ENCODE data around the gene XPR1.
"Not testable (repeated sequence)": the region's sequence is repeated elsewhere in the genome, so short reads cannot be mapped to it uniquely, and the experiment has no call there.

The XPR1 gene

GRCh38 chr1:180786624-180787023 lies 154.8 kb downstream of the XPR1 start:
- DNase-seq = no peak

GRCh38 chr1:180787628-180788307 lies 155.9 kb downstream of the XPR1 start:
- DNase-seq = no peak

- no peak for DNase-seq
These were observed 157.6 kb downstream of the XPR1 start for GRCh38 chr1:180789460-180789859.

- not testable (repeated sequence) for DNase-seq
These were observed 159.3 kb downstream of the XPR1 start for GRCh38 chr1:180791152-180791551.

GRCh38 chr1:180791806-180792205 lies 160.0 kb downstream of the XPR1 start:
- no peak for DNase-seq

GRCh38 chr1:180793451-180793850 lies 161.6 kb downstream of the XPR1 start:
- DNase-seq = no peak

GRCh38 chr1:180796897-180797640 lies 165.2 kb downstream of the XPR1 start:
- no peak for DNase-seq

- no peak for DNase-seq
These were observed 169.1 kb downstream of the XPR1 start for GRCh38 chr1:180800945-180801344.

- no peak for DNase-seq
These were observed 171.0 kb downstream of the XPR1 start for GRCh38 chr1:180802813-180803212.

GRCh38 chr1:180805316-180805715 lies 173.5 kb downstream of the XPR1 start:
- no peak for DNase-seq

- no peak for DNase-seq
These were observed 179.5 kb downstream of the XPR1 start for GRCh38 chr1:180811298-180811697.

GRCh38 chr1:180811886-180812285 lies 180.1 kb downstream of the XPR1 start:
- no peak for DNase-seq

- DNase-seq = no peak
These were observed 182.4 kb downstream of the XPR1 start for GRCh38 chr1:180814258-180814657.

GRCh38 chr1:180815188-180815587 lies 183.4 kb downstream of the XPR1 start:
- DNase-seq = no peak

- DNase-seq = no peak
These were observed 184.3 kb downstream of the XPR1 start for GRCh38 chr1:180816132-180816531.

- no peak for DNase-seq
These were observed 190.1 kb downstream of the XPR1 start for GRCh38 chr1:180821970-180822369.

- DNase-seq = not testable (repeated sequence)
These were observed 199.7 kb downstream of the XPR1 start for GRCh38 chr1:180831507-180831906.

- not testable (repeated sequence) for DNase-seq
These were observed 201.4 kb downstream of the XPR1 start for GRCh38 chr1:180833180-180833579.

- no peak for DNase-seq
These were observed 204.6 kb downstream of the XPR1 start for GRCh38 chr1:180836449-180836848.

GRCh38 chr1:180837020-180837419 lies 205.2 kb downstream of the XPR1 start:
- DNase-seq = no peak

GRCh38 chr1:180838535-180838934 lies 206.7 kb downstream of the XPR1 start:
- DNase-seq = no peak

GRCh38 chr1:180839547-180839946 lies 207.7 kb downstream of the XPR1 start:
- DNase-seq = no peak

GRCh38 chr1:180841415-180841814 lies 209.6 kb downstream of the XPR1 start:
- no peak for DNase-seq

- DNase-seq = no peak
These were observed 210.2 kb downstream of the XPR1 start for GRCh38 chr1:180842052-180842451.

Data from CD4-positive, alpha-beta T cell treated with Interleukin-4 for 4 hours (primary cell).